Measurements from ENCODE around the gene PCSK5.

Gene PCSK5

DNA sequence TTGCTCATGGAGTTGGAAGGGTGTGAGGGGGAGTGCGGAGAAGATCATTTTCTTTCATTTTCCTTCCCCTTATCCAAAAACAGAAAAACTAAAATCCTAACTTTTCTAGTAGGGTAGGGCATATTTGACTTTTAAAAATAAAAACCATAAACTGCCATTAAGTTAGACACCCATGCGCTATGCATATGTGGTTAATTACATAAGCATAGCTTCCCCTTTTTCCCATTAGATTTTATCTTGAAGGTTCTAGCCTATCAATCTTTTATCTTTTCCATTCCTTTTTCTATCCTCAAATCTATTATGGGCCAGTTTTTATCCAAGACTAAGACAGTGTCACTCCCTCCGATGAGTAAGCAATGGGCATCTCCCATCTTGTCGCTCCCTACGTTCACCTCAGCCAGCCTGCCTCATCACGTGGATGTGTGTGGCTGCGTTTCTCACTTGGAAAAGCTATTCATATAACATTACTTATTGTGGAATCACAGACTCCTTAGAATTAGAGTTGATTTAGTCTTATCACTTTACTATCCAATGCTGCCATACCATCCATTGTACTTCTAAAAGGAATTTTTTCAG is 49.2 kb downstream of the PCSK5 start:
- H3K4me3 ChIP-seq (ENCODE audit: low read length in 2 of 2), result no peak overlapping the region
- H3K36me3 ChIP-seq (ENCODE audit: control insufficient read depth in 2 of 2, insufficient read depth in 2 of 2, low read length in 2 of 2), result no peaks in the 10 kb centered on the region
- no peaks in the 10 kb centered on the region for H3K27me3 ChIP-seq (ENCODE audit: control insufficient read depth in 1 of 2, insufficient read depth in 2 of 2, low read length in 2 of 2)
- no peak overlapping the region for H3K9ac ChIP-seq (ENCODE audit: low read length in 2 of 2)
- no peak overlapping the region for H3K27ac ChIP-seq (ENCODE audit: low read length)
- no peaks in the 10 kb centered on the region for H3K9me3 ChIP-seq (ENCODE audit: control insufficient read depth in 2 of 2, low read length in 2 of 2)
- H3K4me1 ChIP-seq (ENCODE audit: control insufficient read depth, insufficient read depth, low read length), result no peaks in the 10 kb centered on the region

DNA sequence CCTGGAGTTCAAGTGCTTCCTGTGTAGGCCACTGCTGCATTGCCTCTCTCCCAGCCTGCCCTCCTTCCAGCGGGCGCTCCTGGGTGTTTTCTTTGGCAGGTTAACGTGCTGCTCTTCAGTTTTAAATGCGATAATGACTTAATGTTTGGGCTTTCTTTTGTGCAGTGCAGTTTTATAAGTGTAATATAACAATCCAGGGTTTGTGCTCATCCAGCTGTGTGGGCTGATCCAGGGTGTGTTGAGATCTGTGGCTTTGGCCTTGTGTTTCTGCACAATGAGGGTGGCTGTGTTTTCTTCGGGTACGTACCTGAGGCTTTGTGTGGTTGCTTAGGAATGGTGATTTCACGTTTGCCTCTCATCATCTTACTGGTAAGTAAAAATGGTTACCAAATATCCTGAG is 50.6 kb downstream of the PCSK5 start:
- Histone ChIP-seq H3K36me3 (ENCODE audit: control insufficient read depth in 2 of 2, insufficient read depth in 2 of 2, low read length in 2 of 2) (no peaks in the 10 kb centered on the region), H3K4me1 (ENCODE audit: control insufficient read depth, insufficient read depth, low read length) (no peaks in the 10 kb centered on the region), H3K27ac (ENCODE audit: low read length) (no peak overlapping the region), H3K4me3 (ENCODE audit: low read length in 2 of 2) (no peak overlapping the region), H3K9me3 (ENCODE audit: control insufficient read depth in 2 of 2, low read length in 2 of 2) (no peaks in the 10 kb centered on the region), H3K27me3 (ENCODE audit: control insufficient read depth in 1 of 2, insufficient read depth in 2 of 2, low read length in 2 of 2) (no peaks in the 10 kb centered on the region), H3K9ac (ENCODE audit: low read length in 2 of 2) (no peak overlapping the region)

DNA sequence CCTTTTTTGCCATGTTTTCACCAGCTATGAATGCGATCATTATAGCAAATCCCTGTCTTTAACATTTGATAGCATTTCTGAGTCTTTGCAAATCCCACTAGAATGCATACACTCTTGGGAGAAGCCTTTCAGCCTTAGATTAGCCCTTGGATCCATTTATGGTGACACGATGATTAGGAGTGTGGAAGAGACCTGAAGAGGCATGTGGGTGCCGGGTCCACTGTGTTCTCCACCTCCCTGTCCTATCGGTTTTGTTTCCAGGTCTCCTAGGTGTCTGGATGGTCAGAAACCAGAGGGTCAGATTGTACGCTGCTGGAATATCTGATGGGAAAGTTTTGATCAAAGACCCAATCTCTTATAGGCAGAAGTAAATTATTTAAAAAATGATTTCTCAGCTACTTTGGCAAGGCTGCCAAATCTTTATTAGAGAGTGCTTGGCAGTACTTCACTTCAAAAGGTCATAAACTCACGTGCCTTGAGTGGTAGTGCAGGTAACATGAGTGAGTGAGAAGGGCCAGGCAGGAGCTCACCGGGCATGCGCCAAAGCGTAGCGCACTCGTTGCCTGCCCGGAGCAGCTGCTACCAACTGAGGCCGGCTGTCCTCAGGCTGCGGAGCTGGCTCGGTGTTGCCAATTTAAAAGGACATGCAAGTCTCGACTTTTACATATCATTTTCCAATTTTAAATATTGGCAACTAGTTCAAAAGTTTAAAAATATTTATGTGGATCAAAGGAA is 51.3 kb downstream of the PCSK5 start:
- H3K4me3 ChIP-seq (ENCODE audit: low read length in 2 of 2), result no peak overlapping the region
- no peaks in the 10 kb centered on the region for H3K4me1 ChIP-seq (ENCODE audit: control insufficient read depth, insufficient read depth, low read length)
- no peaks in the 10 kb centered on the region for H3K27me3 ChIP-seq (ENCODE audit: control insufficient read depth in 1 of 2, insufficient read depth in 2 of 2, low read length in 2 of 2)
- no peak overlapping the region for H3K27ac ChIP-seq (ENCODE audit: low read length)
- no peak overlapping the region for H3K9ac ChIP-seq (ENCODE audit: low read length in 2 of 2)
- no peaks in the 10 kb centered on the region for H3K36me3 ChIP-seq (ENCODE audit: control insufficient read depth in 2 of 2, insufficient read depth in 2 of 2, low read length in 2 of 2)
- no peaks in the 10 kb centered on the region for H3K9me3 ChIP-seq (ENCODE audit: control insufficient read depth in 2 of 2, low read length in 2 of 2)

DNA sequence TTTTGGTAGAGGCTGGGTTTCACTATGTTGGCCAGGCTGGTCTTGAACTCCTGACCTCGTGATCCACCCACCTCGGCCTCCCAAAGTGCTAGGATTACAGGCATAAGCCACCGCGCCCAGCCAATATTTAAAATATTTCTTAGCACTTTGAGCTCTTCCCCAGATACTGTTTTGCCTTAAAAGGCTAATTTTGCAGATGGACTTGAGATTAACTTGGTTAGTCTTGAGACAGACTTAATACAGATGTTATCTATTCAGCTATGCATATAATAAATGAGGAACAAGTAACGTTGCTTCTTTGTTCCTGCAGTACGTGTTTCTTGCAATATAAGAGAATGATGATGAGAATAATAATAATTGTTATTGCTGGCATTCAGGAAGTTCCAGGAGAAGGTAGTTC is 56.3 kb downstream of the PCSK5 start:
- Histone ChIP-seq H3K36me3 (ENCODE audit: control insufficient read depth in 2 of 2, insufficient read depth in 2 of 2, low read length in 2 of 2) (no peaks in the 10 kb centered on the region), H3K9me3 (ENCODE audit: control insufficient read depth in 2 of 2, low read length in 2 of 2) (no peaks in the 10 kb centered on the region), H3K9ac (ENCODE audit: low read length in 2 of 2) (no peak overlapping the region), H3K27ac (ENCODE audit: low read length) (no peak overlapping the region), H3K4me3 (ENCODE audit: low read length in 2 of 2) (no peak overlapping the region), H3K27me3 (ENCODE audit: control insufficient read depth in 1 of 2, insufficient read depth in 2 of 2, low read length in 2 of 2) (no peaks in the 10 kb centered on the region), H3K4me1 (ENCODE audit: control insufficient read depth, insufficient read depth, low read length) (no peaks in the 10 kb centered on the region)

DNA sequence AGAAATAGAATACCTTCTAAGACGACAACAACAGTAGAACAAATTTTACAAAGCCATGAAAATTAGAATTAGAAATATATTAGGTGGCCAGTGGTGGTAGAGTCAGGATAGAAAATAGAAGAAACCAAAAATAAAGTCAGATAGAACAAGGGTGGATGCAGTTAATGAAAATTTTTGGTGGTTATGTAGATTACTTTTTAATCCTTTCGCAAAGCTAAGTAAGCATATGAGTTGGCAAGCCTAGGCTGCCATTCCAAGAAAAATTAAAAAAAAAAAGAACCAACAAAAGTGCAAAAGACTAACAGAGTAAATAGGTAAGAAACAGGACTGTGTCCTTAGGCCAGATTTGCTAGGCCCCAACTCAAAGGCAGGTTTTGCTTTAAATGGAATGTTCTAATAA is 56.8 kb downstream of the PCSK5 start:
- H3K27ac ChIP-seq (ENCODE audit: low read length), result no peak overlapping the region
- H3K9me3 ChIP-seq (ENCODE audit: control insufficient read depth in 2 of 2, low read length in 2 of 2), result no peaks in the 10 kb centered on the region
- H3K4me1 ChIP-seq (ENCODE audit: control insufficient read depth, insufficient read depth, low read length), result no peaks in the 10 kb centered on the region
- H3K36me3 ChIP-seq (ENCODE audit: control insufficient read depth in 2 of 2, insufficient read depth in 2 of 2, low read length in 2 of 2), result no peaks in the 10 kb centered on the region
- H3K27me3 ChIP-seq (ENCODE audit: control insufficient read depth in 1 of 2, insufficient read depth in 2 of 2, low read length in 2 of 2), result no peaks in the 10 kb centered on the region
- H3K9ac ChIP-seq (ENCODE audit: low read length in 2 of 2), result no peak overlapping the region
- H3K4me3 ChIP-seq (ENCODE audit: low read length in 2 of 2), result no peak overlapping the region

DNA sequence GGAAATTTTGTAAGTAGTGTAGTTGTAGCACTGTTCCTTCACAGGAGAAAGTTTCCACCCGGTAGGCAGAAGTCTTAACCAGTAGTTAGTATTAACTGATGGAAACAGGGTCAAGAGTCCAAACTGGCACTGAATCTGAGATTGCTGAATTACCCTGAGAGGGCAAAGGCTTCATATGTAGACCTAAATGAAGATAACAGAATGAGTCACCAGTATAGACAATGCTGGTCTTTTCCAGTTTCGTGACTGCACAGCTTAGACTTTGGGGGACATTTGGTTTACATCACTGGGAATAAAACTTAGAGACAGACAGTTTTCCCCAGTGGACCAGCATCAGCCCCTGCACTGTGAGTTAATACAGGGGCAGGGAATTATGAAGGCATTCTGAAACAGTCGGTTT is 60.5 kb downstream of the PCSK5 start:
- peaks cover 3% of the 10 kb centered on the region for H3K4me1 ChIP-seq (ENCODE audit: control insufficient read depth, insufficient read depth, low read length)
- H3K4me3 ChIP-seq (ENCODE audit: low read length in 2 of 2), result no peak overlapping the region
- H3K27ac ChIP-seq (ENCODE audit: low read length), result no peak overlapping the region
- H3K9me3 ChIP-seq (ENCODE audit: control insufficient read depth in 2 of 2, low read length in 2 of 2), result no peaks in the 10 kb centered on the region
- no peaks in the 10 kb centered on the region for H3K36me3 ChIP-seq (ENCODE audit: control insufficient read depth in 2 of 2, insufficient read depth in 2 of 2, low read length in 2 of 2)
- H3K27me3 ChIP-seq (ENCODE audit: control insufficient read depth in 1 of 2, insufficient read depth in 2 of 2, low read length in 2 of 2), result no peaks in the 10 kb centered on the region
- H3K9ac ChIP-seq (ENCODE audit: low read length in 2 of 2), result no peak overlapping the region

DNA sequence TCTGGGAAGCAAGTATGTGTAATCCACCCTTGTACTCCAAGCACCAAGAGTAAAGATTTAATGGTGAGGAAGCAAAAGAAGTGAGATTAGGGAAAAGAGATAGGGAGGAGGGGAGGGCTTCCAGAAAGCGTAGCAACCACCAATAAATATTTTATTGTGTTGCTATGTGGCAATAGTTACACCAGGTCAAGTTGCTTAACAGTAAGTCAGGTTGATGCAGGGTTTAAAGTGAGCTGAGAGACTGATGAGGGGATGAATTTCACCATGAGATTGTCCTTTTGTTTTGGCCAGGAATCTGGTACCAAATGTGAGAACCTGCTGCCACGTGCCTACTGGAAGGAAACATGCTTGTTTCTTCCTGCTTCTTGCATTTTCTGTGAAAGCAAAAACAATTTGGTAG is 62.7 kb downstream of the PCSK5 start:
- H3K27ac ChIP-seq (ENCODE audit: low read length), result no peak overlapping the region
- H3K4me3 ChIP-seq (ENCODE audit: low read length in 2 of 2), result no peak overlapping the region
- no peaks in the 10 kb centered on the region for H3K9me3 ChIP-seq (ENCODE audit: control insufficient read depth in 2 of 2, low read length in 2 of 2)
- H3K4me1 ChIP-seq (ENCODE audit: control insufficient read depth, insufficient read depth, low read length), result peaks cover 3% of the 10 kb centered on the region
- no peak overlapping the region for H3K9ac ChIP-seq (ENCODE audit: low read length in 2 of 2)
- H3K27me3 ChIP-seq (ENCODE audit: control insufficient read depth in 1 of 2, insufficient read depth in 2 of 2, low read length in 2 of 2), result no peaks in the 10 kb centered on the region
- no peaks in the 10 kb centered on the region for H3K36me3 ChIP-seq (ENCODE audit: control insufficient read depth in 2 of 2, insufficient read depth in 2 of 2, low read length in 2 of 2)

DNA sequence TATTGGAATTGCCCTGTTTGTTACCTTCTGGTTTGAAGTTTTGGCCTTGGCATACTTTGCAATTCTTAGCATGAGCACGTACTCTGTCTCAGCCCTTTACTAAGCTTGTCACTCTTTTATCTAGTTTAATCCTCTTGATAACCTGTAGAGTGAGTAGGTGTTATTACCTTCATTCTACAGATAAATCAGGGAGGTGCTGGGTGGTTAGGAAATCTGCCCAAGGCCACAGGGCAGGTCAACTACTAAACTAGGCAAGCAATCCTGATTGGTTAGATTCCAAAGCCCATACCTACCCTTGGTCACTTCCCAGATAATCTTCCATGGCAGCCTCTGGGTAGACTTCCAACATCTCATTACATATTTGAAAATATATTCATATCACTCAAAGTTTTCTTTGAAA is 65.7 kb downstream of the PCSK5 start:
- H3K9ac ChIP-seq (ENCODE audit: low read length in 2 of 2), result no peak overlapping the region
- no peak overlapping the region for H3K4me3 ChIP-seq (ENCODE audit: low read length in 2 of 2)
- no peak overlapping the region for H3K27ac ChIP-seq (ENCODE audit: low read length)
- H3K4me1 ChIP-seq (ENCODE audit: control insufficient read depth, insufficient read depth, low read length), result peaks cover 3% of the 10 kb centered on the region
- no peaks in the 10 kb centered on the region for H3K9me3 ChIP-seq (ENCODE audit: control insufficient read depth in 2 of 2, low read length in 2 of 2)
- H3K27me3 ChIP-seq (ENCODE audit: control insufficient read depth in 1 of 2, insufficient read depth in 2 of 2, low read length in 2 of 2), result no peaks in the 10 kb centered on the region
- no peaks in the 10 kb centered on the region for H3K36me3 ChIP-seq (ENCODE audit: control insufficient read depth in 2 of 2, insufficient read depth in 2 of 2, low read length in 2 of 2)

DNA sequence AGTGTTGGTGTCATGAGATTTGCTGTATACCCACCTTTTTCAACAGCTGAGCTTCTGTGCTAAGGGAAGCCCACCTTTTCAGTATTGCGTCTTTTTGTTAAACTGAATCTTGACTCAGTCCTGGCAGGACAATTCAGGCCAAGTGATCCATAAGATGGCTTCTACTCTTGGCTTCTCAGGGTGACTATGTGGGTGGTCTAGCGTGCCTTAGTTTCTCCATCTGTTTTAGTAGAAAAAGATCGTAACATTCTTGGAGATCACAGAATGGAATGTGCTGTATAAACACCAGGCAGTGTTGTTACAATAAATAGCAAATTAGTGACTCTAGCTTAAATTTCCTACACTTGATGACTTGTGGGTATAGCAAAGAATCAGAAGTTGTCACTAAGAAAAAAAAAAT is 66.6 kb downstream of the PCSK5 start:
- Histone ChIP-seq H3K9ac (ENCODE audit: low read length in 2 of 2) (no peak overlapping the region), H3K27me3 (ENCODE audit: control insufficient read depth in 1 of 2, insufficient read depth in 2 of 2, low read length in 2 of 2) (no peaks in the 10 kb centered on the region), H3K4me1 (ENCODE audit: control insufficient read depth, insufficient read depth, low read length) (peaks cover 3% of the 10 kb centered on the region), H3K4me3 (ENCODE audit: low read length in 2 of 2) (no peak overlapping the region), H3K9me3 (ENCODE audit: control insufficient read depth in 2 of 2, low read length in 2 of 2) (no peaks in the 10 kb centered on the region), H3K36me3 (ENCODE audit: control insufficient read depth in 2 of 2, insufficient read depth in 2 of 2, low read length in 2 of 2) (no peaks in the 10 kb centered on the region), H3K27ac (ENCODE audit: low read length) (no peak overlapping the region)

DNA sequence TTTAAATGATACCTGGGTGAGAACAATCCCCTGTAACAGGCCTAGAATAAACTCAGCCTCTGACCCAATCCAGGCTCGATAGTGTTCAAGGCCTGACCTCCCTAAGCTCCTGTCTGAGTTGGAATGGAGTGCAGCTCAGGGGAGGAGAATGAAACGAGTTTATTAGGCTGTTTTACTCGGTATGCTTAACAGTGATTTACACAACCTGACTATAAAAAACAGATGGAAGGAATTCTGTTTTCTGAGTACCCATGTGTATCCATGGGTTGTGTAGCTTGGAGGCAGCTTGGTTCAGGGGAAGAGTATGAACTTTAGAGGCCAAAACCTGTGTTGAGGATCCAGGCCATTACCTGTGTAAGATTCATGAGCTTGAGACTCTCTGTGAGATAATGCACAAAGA is 67.8 kb downstream of the PCSK5 start:
- no peaks in the 10 kb centered on the region for H3K36me3 ChIP-seq (ENCODE audit: control insufficient read depth in 2 of 2, insufficient read depth in 2 of 2, low read length in 2 of 2)
- H3K9ac ChIP-seq (ENCODE audit: low read length in 2 of 2), result no peak overlapping the region
- peaks cover 3% of the 10 kb centered on the region for H3K4me1 ChIP-seq (ENCODE audit: control insufficient read depth, insufficient read depth, low read length)
- H3K27me3 ChIP-seq (ENCODE audit: control insufficient read depth in 1 of 2, insufficient read depth in 2 of 2, low read length in 2 of 2), result no peaks in the 10 kb centered on the region
- H3K9me3 ChIP-seq (ENCODE audit: control insufficient read depth in 2 of 2, low read length in 2 of 2), result no peaks in the 10 kb centered on the region
- H3K4me3 ChIP-seq (ENCODE audit: low read length in 2 of 2), result no peak overlapping the region
- H3K27ac ChIP-seq (ENCODE audit: low read length), result no peak overlapping the region

DNA sequence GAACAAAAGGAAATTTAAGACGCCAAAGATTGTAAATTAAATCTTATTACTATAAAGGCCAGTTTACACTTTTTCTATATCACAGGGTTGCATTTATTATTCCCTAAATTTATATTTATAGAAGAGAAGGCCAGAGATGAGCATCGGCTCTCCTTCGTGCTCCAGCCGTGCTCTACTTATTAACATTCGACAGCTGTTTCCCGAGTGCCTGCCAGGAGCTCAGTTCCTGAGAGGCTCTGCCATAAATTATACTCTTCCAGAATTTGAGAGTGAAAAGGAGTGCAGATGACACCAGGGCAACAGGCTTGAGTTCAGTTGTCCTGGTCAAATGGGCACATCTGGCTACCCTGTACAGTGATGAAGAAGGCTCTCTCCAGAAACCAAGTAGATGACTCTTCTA is 70.1 kb downstream of the PCSK5 start:
- Histone ChIP-seq H3K9ac (ENCODE audit: low read length in 2 of 2) (no peak overlapping the region), H3K27me3 (ENCODE audit: control insufficient read depth in 1 of 2, insufficient read depth in 2 of 2, low read length in 2 of 2) (no peaks in the 10 kb centered on the region), H3K9me3 (ENCODE audit: control insufficient read depth in 2 of 2, low read length in 2 of 2) (no peaks in the 10 kb centered on the region), H3K4me1 (ENCODE audit: control insufficient read depth, insufficient read depth, low read length) (peaks cover 5% of the 10 kb centered on the region), H3K27ac (ENCODE audit: low read length) (no peak overlapping the region), H3K4me3 (ENCODE audit: low read length in 2 of 2) (no peak overlapping the region), H3K36me3 (ENCODE audit: control insufficient read depth in 2 of 2, insufficient read depth in 2 of 2, low read length in 2 of 2) (no peaks in the 10 kb centered on the region)
